Astrocyte of the cerebellum (primary cell): ENCODE data around the gene NFATC2IP.

ENCODE experiments used
- DNase-seq: peaks from one replicate; pipeline ENCODE4 v3.0.0-alpha.2; 2011; ENCODE audit warnings: low read depth
- H3K4me3 ChIP-seq: 2 replicates; pipeline ENCODE4 v1.5.1; 2011; ENCODE audit warnings: mild to moderate bottlenecking, low read depth, low read length, moderate library complexity
- in situ Hi-C: cut with HindIII; loops from 2 replicates; pipeline ENCODE4 v1.10.0; 2017; ENCODE audit warnings: low sequenced_read_pairs
- TF ChIP-seq, protein P1 (sequence below): IDR thresholded peaks from 2 replicates; pipeline ENCODE4 v1.5.1; 2012; ENCODE audit warnings: low read length, low read depth, moderate library complexity, mild to moderate bottlenecking; ENCODE audit errors: missing control alignments

NFATC2IP gene

DNA sequence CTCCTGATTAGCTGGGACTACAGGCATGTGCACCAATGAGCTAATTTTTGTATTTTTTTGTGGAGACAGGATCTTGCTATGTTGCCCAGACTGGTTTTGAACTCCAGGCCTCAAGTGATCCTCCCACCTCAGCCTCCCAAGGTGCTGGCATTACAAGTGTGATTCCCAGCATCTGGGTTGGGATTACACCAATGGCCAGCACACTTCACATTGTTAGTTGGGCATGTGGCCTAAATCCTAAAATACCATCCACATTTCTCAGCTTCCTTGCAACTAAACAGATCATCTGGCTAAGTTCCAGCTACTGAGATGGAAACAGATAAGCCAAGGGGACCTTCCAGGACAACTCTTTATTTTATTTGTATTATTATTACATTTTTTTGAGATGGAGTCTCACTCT lies 35.6 kb upstream of the NFATC2IP start:
- H3K4me3 ChIP-seq: no peak overlapping the region
- TF ChIP-seq, protein P1, sequence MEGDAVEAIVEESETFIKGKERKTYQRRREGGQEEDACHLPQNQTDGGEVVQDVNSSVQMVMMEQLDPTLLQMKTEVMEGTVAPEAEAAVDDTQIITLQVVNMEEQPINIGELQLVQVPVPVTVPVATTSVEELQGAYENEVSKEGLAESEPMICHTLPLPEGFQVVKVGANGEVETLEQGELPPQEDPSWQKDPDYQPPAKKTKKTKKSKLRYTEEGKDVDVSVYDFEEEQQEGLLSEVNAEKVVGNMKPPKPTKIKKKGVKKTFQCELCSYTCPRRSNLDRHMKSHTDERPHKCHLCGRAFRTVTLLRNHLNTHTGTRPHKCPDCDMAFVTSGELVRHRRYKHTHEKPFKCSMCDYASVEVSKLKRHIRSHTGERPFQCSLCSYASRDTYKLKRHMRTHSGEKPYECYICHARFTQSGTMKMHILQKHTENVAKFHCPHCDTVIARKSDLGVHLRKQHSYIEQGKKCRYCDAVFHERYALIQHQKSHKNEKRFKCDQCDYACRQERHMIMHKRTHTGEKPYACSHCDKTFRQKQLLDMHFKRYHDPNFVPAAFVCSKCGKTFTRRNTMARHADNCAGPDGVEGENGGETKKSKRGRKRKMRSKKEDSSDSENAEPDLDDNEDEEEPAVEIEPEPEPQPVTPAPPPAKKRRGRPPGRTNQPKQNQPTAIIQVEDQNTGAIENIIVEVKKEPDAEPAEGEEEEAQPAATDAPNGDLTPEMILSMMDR: no peak
- no peak for DNase-seq
- in situ Hi-C loops: no loop called here

DNA sequence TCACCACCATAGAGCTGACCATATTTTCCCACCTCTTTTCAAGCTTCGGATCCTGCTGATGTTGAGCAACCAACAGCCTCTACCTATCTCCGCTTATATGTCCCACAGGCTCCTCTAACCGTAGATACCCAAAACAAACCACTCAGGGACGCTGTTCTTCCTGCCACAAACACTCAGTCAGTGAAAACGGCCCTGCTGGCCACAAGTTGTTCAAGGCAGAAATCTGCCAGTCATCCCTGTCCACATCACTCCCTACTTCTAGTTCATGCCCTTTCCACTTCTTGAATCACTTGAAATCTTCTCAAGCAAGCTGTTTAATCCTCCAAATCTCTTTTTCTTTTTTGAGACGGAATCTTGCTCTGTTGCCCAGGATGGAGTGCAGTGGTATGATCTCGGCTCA lies 33.6 kb upstream of the NFATC2IP start:
- no peak overlapping the region for H3K4me3 ChIP-seq
- in situ Hi-C loops: no loop called here
- DNase-seq: no peak
- TF ChIP-seq, protein P1: no peak

DNA sequence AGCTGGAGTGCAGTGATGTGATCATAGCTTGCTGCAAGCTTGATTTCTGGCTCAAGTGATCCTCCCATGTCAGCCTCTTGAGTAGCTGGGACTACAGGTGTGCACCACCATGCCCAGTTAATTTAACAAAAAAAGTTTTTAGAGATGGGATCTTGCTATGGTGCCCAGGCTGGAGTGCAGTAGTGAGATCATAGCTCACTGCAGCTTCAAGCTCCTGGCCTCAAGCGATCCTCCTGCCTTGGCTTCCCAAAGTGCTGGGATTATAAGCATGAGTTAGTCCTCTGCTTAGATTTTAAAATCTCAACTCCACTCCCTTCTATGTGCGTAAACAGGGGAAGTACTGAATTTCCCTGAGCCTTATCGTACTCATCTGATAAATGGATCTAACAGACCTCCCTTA lies 32.0 kb upstream of the NFATC2IP start:
- TF ChIP-seq, protein P1: no peak
- no peak overlapping the region for H3K4me3 ChIP-seq
- in situ Hi-C loops: no loop called here
- DNase-seq: no peak

DNA sequence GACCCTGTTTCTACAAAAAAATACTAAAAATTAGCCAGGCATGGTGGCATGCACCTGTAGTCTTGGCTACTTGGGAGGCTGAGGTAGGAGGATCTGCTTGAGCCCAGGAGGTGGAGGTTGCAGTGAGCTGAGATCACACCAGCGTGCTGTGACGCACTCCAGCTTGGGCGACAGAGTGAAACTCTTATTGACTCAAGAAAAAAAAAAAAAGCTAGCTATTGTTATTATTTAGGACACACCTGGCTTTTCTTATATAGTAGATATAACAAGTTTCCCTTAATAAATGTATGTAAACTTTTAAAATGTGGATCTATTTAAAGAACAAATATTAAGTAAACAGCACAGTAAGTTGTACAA lies 27.5 kb upstream of the NFATC2IP start:
- TF ChIP-seq, protein P1: no peak
- H3K4me3 ChIP-seq: no peak overlapping the region
- no peak for DNase-seq
- in situ Hi-C loops: no loop called here

DNA sequence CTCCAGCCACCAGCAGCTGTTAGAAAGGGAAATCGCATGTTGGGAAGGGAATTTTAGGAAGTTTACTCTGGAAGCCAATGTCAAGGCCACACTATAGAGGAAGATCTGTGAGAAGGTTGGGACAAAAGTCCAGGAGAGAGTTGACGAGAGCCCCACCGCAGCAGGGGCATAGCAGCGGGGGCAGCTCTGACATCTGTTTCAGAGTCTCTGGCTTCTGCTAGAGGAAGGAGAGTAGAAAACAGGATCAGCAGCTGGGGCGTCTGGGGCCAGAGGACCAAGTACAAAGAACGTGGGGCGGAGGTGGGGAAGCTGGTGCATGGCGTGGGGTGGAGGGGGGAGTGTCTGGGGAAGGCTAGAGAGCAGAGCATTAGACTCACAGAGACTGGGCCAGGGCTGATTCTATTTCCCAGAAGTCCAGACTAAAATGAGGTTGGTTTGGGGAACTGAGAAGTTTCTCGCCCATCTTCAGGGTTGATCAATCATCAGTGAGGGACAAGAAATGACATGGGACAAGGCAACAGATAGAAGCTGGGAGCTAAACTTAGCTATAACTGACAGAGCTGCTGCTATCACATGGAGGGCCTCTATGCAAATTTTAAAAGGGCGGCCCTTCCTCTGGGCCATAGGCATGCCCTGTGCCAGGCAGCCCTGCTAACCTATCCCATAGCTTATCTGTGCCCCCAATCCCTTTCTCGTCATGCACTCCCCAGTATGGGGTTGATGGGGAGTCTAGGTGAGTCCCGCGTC lies 26.9 kb upstream of the NFATC2IP start:
- in situ Hi-C loops: no loop called here
- TF ChIP-seq, protein P1: no peak
- DNase-seq: no peak
- peak overlapping the region; percentile 83 for H3K4me3 ChIP-seq

DNA sequence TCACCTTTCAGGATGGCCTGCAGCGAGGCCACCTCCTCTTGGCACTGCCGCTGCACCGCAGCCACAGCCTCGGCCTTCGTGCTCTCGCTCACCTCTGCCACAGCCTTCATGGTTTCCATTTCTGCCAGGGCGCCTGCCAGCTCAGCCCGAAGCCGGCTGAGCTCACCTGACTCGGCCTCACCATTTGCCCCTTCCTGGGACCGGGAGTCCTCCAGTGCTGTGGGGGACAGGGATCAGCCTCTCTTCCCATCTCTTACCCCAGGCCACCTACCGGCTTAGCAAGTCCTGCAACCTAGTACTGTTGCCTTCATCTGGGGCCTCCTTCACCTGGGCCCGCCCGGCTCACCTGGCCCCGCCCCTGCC lies 26.4 kb upstream of the NFATC2IP start:
- peak overlapping the region; percentile 83 for H3K4me3 ChIP-seq
- in situ Hi-C loops: no loop called here
- TF ChIP-seq, protein P1: no peak
- no peak for DNase-seq
